Testis (tissue), 3 donors: ENCODE data around the gene STIP1. TPM values are rescaled to one million over a fixed set of nuclear protein-coding genes. Genes with fewer than 3 reads are reported as not detected.

Experiments used
- DNase-seq: peaks from one replicate; pipeline ENCODE4 v3.0.0-alpha.2; 2019
- H3K27ac ChIP-seq, 2 donors: fragments of 200-600 bp; sonication (generic); one replicate each; pipeline ENCODE4 v1.5.1; 2019
- H3K27me3 ChIP-seq: fragments of 200-600 bp; sonication (generic); one replicate; pipeline ENCODE4 v1.5.1; 2019
- H3K36me3 ChIP-seq: fragments of 200-600 bp; sonication (generic); one replicate; pipeline ENCODE4 v1.5.1; 2017; ENCODE audit warnings: low read depth; ENCODE audit errors: missing control alignments
- H3K4me1 ChIP-seq: fragments of 200-600 bp; sonication (generic); one replicate; pipeline ENCODE4 v1.5.1; 2019
- H3K4me3 ChIP-seq, 2 donors: fragments of 200-600 bp; sonication (generic); one replicate each; pipeline ENCODE4 v1.5.1; 2017 to 2019
- H3K9me3 ChIP-seq: fragments of 200-600 bp; sonication (generic); one replicate; pipeline ENCODE4 v1.5.1; 2017
- CTCF ChIP-seq, 3 experiments: fragments of 450-650 bp in 2 of 3; fragments of 200-600 bp in 1 of 3; sonication (generic) in 1 of 3; IDR thresholded peaks; one replicate each; pipeline ENCODE4 v1.5.1; 2016 to 2019; ENCODE audit warnings: antibody characterized with exemption in 3 of 3, mild to moderate bottlenecking in 2 of 3, moderate library complexity in 1 of 3
- POLR2A ChIP-seq: fragments of 450-650 bp; IDR thresholded peaks from one replicate; pipeline ENCODE4 v1.6.1; 2017; ENCODE audit warnings: antibody characterized with exemption, mild to moderate bottlenecking, moderate library complexity
- WGBS, 2 donors: methylation state at CpG; one replicate each; pipeline ENCODE4 v1.1.5; 2018; 5-methylcytosine and 5-hydroxymethylcytosine counted together
- intact Hi-C: fragments of 100-400 bp; cut with DNase I; formaldehyde crosslinking; loops from one replicate; pipeline ENCODE4 v1.15.1; 2023; ENCODE audit warnings: low total_unique reads
- polyA plus RNA-seq: library from polyadenylated mRNA; stranded (reverse); fragments of 350-450 nt; fragmentation: Illumina TruSeq; extraction: RNeasy Lipid Tissue Mini Kit (QIAGEN cat#74804); gene quantifications from one replicate; pipeline ENCODE4 v1.2.3, GENCODE V29; 2014; ENCODE audit warnings: low read depth, low replicate concordance; ENCODE audit not compliant: insufficient read depth
- total RNA-seq, 2 donors: library from RNA; depleted of rRNA; stranded (reverse); fragments of >200 nt; gene quantifications; one replicate each; pipeline ENCODE4 v1.2.3, GENCODE V29; 2016

STIP1 gene
- total and polyA plus RNA-seq, 3 donors from 2014 or later: 221 to 267 (median 247) TPM

GRCh38 chr11:64218628-64219353, 32.8 kb downstream of the STIP1 start:
- no peaks in the 10 kb centered on the region for H3K27me3 ChIP-seq
- TF ChIP-seq CTCF (IDR thresholded peaks at IDR 0.05) (no peak), POLR2A (no peak)
- no peak for DNase-seq
- intact Hi-C loops: no loop called here
- H3K36me3 ChIP-seq: no peaks in the 10 kb centered on the region
- H3K4me3 ChIP-seq: no peak overlapping the region
- 64 to 78% methylated on average over 10 to 11 of the region's 11 CpGs for WGBS, 2 donors
- no peaks in the 10 kb centered on the region for H3K9me3 ChIP-seq
- peaks cover 7% of the 10 kb centered on the region for H3K4me1 ChIP-seq
- H3K27ac ChIP-seq: no peak overlapping the region

GRCh38 chr11:64219354-64219684, 33.3 kb downstream of the STIP1 start:
- no peaks in the 10 kb centered on the region for H3K9me3 ChIP-seq
- 89 to 100% methylated on average over 3 to 7 of the region's 7 CpGs for WGBS, 2 donors
- no peaks in the 10 kb centered on the region for H3K36me3 ChIP-seq
- no peak for DNase-seq
- intact Hi-C loops: no loop called here
- no peak overlapping the region for H3K27ac ChIP-seq
- no peak overlapping the region for H3K4me3 ChIP-seq
- H3K27me3 ChIP-seq: no peaks in the 10 kb centered on the region
- TF ChIP-seq POLR2A (no peak), CTCF (IDR thresholded peaks at IDR 0.05) (no peak)
- peaks cover 7% of the 10 kb centered on the region for H3K4me1 ChIP-seq

- Histone ChIP-seq H3K4me1 (peaks cover 8% of the 10 kb centered on the region), H3K36me3 (no peaks in the 10 kb centered on the region), H3K27ac (no peak overlapping the region), H3K27me3 (no peaks in the 10 kb centered on the region), H3K9me3 (no peaks in the 10 kb centered on the region), H3K4me3 (no peak overlapping the region)
- WGBS, 2 donors: 87 to 92% methylated on average over 4 to 10 of the region's 10 CpGs
- no peak for DNase-seq
- TF ChIP-seq CTCF (IDR thresholded peaks at IDR 0.05) (no peak), POLR2A (no peak)
- intact Hi-C loops: no loop called here
These were observed 33.8 kb downstream of the STIP1 start for GRCh38 chr11:64219755-64220154.

GRCh38 chr11:64220271-64220670, 34.3 kb downstream of the STIP1 start:
- no peak overlapping the region for H3K4me3 ChIP-seq
- H3K27me3 ChIP-seq: no peaks in the 10 kb centered on the region
- TF ChIP-seq POLR2A (no peak), CTCF (IDR thresholded peaks at IDR 0.05) (no peak)
- intact Hi-C loops: no loop called here
- H3K27ac ChIP-seq: no peak overlapping the region
- 86 to 87% methylated on average over 9 to 17 of the region's 17 CpGs for WGBS, 2 donors
- DNase-seq: no peak
- H3K4me1 ChIP-seq: peaks cover 13% of the 10 kb centered on the region
- H3K9me3 ChIP-seq: no peaks in the 10 kb centered on the region
- H3K36me3 ChIP-seq: no peaks in the 10 kb centered on the region

GRCh38 chr11:64220798-64221197, 34.8 kb downstream of the STIP1 start:
- Histone ChIP-seq H3K36me3 (no peaks in the 10 kb centered on the region), H3K27me3 (no peaks in the 10 kb centered on the region), H3K4me1 (peaks cover 18% of the 10 kb centered on the region), H3K4me3 (no peak overlapping the region), H3K27ac (no peak overlapping the region), H3K9me3 (no peaks in the 10 kb centered on the region)
- no peak for TF ChIP-seq CTCF (IDR thresholded peaks at IDR 0.05)
- TF ChIP-seq POLR2A: no peak
- intact Hi-C loops: no loop called here
- no peak for DNase-seq
- 88 to 94% methylated on average over 6 to 14 of the region's 14 CpGs for WGBS, 2 donors
